ENCODE results near the gene CGNL1. TPM values are rescaled to one million over a fixed set of nuclear protein-coding genes. Genes with fewer than 3 reads are reported as not detected.

Gene CGNL1
- total RNA-seq, 1 experiment from 2014 or later, result 34.6 TPM

DNA sequence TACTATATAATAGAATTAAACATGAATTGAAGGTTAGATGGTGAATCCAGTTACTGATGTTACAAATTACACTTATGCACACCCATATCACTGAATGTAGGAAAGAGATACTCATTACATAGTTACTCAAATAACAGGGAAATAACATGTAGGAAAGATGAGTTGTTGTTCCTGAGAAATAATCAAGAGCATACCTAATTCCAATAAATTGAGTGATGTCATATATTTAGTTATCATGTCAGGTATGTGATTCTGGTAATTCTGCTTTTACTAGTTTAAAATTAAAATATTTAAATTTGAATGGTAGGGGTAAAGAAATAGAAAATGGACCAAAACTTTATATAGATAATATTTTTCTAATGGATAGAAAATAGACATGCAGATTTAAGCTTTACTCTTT, 112.8 kb downstream of the CGNL1 start:
- no peaks in the 10 kb centered on the region for H3K4me1 ChIP-seq (ENCODE audit: insufficient read depth, low read length)
- H3K79me1 ChIP-seq (ENCODE audit: insufficient read depth, low read depth, low read length, poor library complexity, severe bottlenecking), result no peaks in the 10 kb centered on the region
- no peak overlapping the region for H3K9ac ChIP-seq (ENCODE audit: extremely low read depth, insufficient read length, low read length)
- no peak overlapping the region for H2BK20ac ChIP-seq (ENCODE audit: low read depth, low read length, poor library complexity, severe bottlenecking)
- H3K27me3 ChIP-seq (ENCODE audit: insufficient read depth, low read length), result no peaks in the 10 kb centered on the region
- no peak overlapping the region for H3K23ac ChIP-seq (ENCODE audit: insufficient read length, low read depth, low read length)
- no peak overlapping the region for H2BK5ac ChIP-seq (ENCODE audit: insufficient read length, low read length)
- H3K27ac Mint-ChIP-seq, result no peak overlapping the region
- H4K8ac ChIP-seq (replicated peaks; ENCODE audit: insufficient read length, low read depth, low read length), result no peak overlapping the region
- H3K4me3 Mint-ChIP-seq, result no peak overlapping the region
- no peaks in the 10 kb centered on the region for H3K79me2 ChIP-seq (ENCODE audit: insufficient read depth, low read length)
- H2AFZ ChIP-seq (ENCODE audit: low read length), result no peak overlapping the region
- H2AK5ac ChIP-seq (ENCODE audit: insufficient read length, low read length), result no peak overlapping the region
- H3K56ac ChIP-seq (ENCODE audit: insufficient read length, low read depth, low read length), result no peak overlapping the region
- TF ChIP-seq, protein P1, sequence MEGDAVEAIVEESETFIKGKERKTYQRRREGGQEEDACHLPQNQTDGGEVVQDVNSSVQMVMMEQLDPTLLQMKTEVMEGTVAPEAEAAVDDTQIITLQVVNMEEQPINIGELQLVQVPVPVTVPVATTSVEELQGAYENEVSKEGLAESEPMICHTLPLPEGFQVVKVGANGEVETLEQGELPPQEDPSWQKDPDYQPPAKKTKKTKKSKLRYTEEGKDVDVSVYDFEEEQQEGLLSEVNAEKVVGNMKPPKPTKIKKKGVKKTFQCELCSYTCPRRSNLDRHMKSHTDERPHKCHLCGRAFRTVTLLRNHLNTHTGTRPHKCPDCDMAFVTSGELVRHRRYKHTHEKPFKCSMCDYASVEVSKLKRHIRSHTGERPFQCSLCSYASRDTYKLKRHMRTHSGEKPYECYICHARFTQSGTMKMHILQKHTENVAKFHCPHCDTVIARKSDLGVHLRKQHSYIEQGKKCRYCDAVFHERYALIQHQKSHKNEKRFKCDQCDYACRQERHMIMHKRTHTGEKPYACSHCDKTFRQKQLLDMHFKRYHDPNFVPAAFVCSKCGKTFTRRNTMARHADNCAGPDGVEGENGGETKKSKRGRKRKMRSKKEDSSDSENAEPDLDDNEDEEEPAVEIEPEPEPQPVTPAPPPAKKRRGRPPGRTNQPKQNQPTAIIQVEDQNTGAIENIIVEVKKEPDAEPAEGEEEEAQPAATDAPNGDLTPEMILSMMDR (conservative IDR thresholded peaks at IDR 0.05), result no peak
- H3K18ac ChIP-seq (ENCODE audit: insufficient read length, low read depth, low read length), result no peak overlapping the region
- no peak overlapping the region for H2BK15ac ChIP-seq (ENCODE audit: low read depth, low read length)
- no peak overlapping the region for H4K91ac ChIP-seq (ENCODE audit: insufficient read length, low read depth, low read length)
- H3K9me3 ChIP-seq (ENCODE audit: control insufficient read depth, low read depth, low read length), result no peaks in the 10 kb centered on the region
- no peaks in the 10 kb centered on the region for H3K27me3 Mint-ChIP-seq (ENCODE audit: low read depth)
- H3K14ac ChIP-seq (ENCODE audit: insufficient read depth, low read length), result no peak overlapping the region
- H3K4me1 Mint-ChIP-seq, result peaks cover 15% of the 10 kb centered on the region in 2 experiments
- H3K9me3 Mint-ChIP-seq, result no peaks in the 10 kb centered on the region
- H2BK120ac ChIP-seq (ENCODE audit: low read depth, low read length, poor library complexity, severe bottlenecking), result no peak overlapping the region
- no peak overlapping the region for H3T11ph ChIP-seq (ENCODE audit: low read length)
- H2BK12ac ChIP-seq (ENCODE audit: insufficient read length, low read depth, low read length), result no peak overlapping the region
- H3K23me2 ChIP-seq (ENCODE audit: insufficient read length, low read depth, low read length, poor library complexity, severe bottlenecking), result no peaks in the 10 kb centered on the region
- no peak overlapping the region for H3K4ac ChIP-seq (ENCODE audit: low read depth, low read length)
- H3K36me3 Mint-ChIP-seq (ENCODE audit: insufficient read depth in 1 of 3, low read depth in 3 of 3), result peaks cover 0 to 6% (median 4%) of the 10 kb centered on the region in 3 experiments; a peak in 3 of 7 replicates
- H3K4me2 ChIP-seq (ENCODE audit: insufficient read depth, insufficient read length, low read length), result no peak overlapping the region
- no peaks in the 10 kb centered on the region for H4K20me1 ChIP-seq (ENCODE audit: control insufficient read depth, insufficient read depth, insufficient read length)
- no peak for DNase-seq
- no peak overlapping the region for H3K27ac ChIP-seq (ENCODE audit: insufficient read length, low read depth, low read length)
- no peak overlapping the region for H4K5ac ChIP-seq (ENCODE audit: insufficient read length, low read depth, low read length)
